ENCODE data around the gene EXTL2. TPM values are rescaled to one million over a fixed set of nuclear protein-coding genes. Genes with fewer than 3 reads are reported as not detected.
A peak's percentile ranks its signal among the peaks of the same experiment; 100 is the strongest.
"Not testable (repeated sequence)": the region's sequence is repeated elsewhere in the genome, so short reads cannot be mapped to it uniquely, and the experiment has no call there.

The EXTL2 gene
- total RNA-seq, 6 experiments from 2014 or later: 5.2 to 8.7 (median 7.4) TPM

GRCh38 chr1:100851726-100852125 is 42.9 kb downstream of the EXTL2 start:
- H3K27ac ChIP-seq: no peak overlapping the region
- intact Hi-C loops (cut with DNase I): no loop called here
- no peaks in the 10 kb centered on the region for H3K27me3 ChIP-seq
- no peaks in the 10 kb centered on the region for H3K4me1 ChIP-seq
- 90% methylated on average over 5 of the region's 5 CpGs for WGBS (ENCODE audit: insufficient coverage, low coverage, low lambda C conversion rate, missing lambda C conversion rate)
- H3K4me3 ChIP-seq: no peak overlapping the region
- no peaks in the 10 kb centered on the region for H3K36me3 ChIP-seq
- H3K9me3 ChIP-seq: no peaks in the 10 kb centered on the region
- ATAC-seq (no peak), DNase-seq (no peak)
- TF ChIP-seq POLR2A (IDR thresholded peaks at IDR 0.05): no peak
- no peak for TF ChIP-seq CTCF (IDR thresholded peaks at IDR 0.05)

- H3K4me3 ChIP-seq: no peak overlapping the region
- no peaks in the 10 kb centered on the region for H3K9me3 ChIP-seq
- H3K27ac ChIP-seq: no peak overlapping the region
- no peak for TF ChIP-seq POLR2A (IDR thresholded peaks at IDR 0.05)
- no peaks in the 10 kb centered on the region for H3K36me3 ChIP-seq
- no peaks in the 10 kb centered on the region for H3K27me3 ChIP-seq
- WGBS (ENCODE audit: insufficient coverage, low coverage, low lambda C conversion rate, missing lambda C conversion rate): 36% methylated on average over 2 of the region's 2 CpGs
- ATAC-seq: peak in 2 of 4 donors; percentile 30 to 36
- intact Hi-C loops (cut with DNase I): no loop called here
- DNase-seq: no peak
- no peaks in the 10 kb centered on the region for H3K4me1 ChIP-seq
Measured at GRCh38 chr1:100847361-100848082, 47.1 kb downstream of the EXTL2 start.

- ATAC-seq: not testable (repeated sequence)
- WGBS (ENCODE audit: insufficient coverage, low coverage, low lambda C conversion rate, missing lambda C conversion rate): 37% methylated on average over 2 of the region's 2 CpGs
Measured at GRCh38 chr1:100843160-100843559, 51.5 kb downstream of the EXTL2 start.

GRCh38 chr1:100835866-100836842 is 58.5 kb downstream of the EXTL2 start:
- Histone ChIP-seq H3K9me3 (no peaks in the 10 kb centered on the region), H3K36me3 (no peaks in the 10 kb centered on the region), H3K27ac (no peak overlapping the region), H3K27me3 (no peaks in the 10 kb centered on the region), H3K4me1 (no peaks in the 10 kb centered on the region), H3K4me3 (no peak overlapping the region)
- no peak for TF ChIP-seq CTCF (IDR thresholded peaks at IDR 0.05)
- no peak for TF ChIP-seq POLR2A (IDR thresholded peaks at IDR 0.05)
- ATAC-seq: no peak
- intact Hi-C loops (cut with DNase I): no loop called here
- DNase-seq: no peak
- WGBS (ENCODE audit: insufficient coverage, low coverage, low lambda C conversion rate, missing lambda C conversion rate): 73% methylated on average over 9 of the region's 9 CpGs

More at GRCh38 chr1:100843160-100843559, 51.5 kb downstream of the EXTL2 start:
- H3K4me3 ChIP-seq; H3K4me1 ChIP-seq; H3K27ac ChIP-seq; intact Hi-C loops (cut with DNase I); H3K36me3 ChIP-seq; H3K27me3 ChIP-seq; DNase-seq; H3K9me3 ChIP-seq: not testable (repeated sequence)

- Histone ChIP-seq H3K9me3 (no peaks in the 10 kb centered on the region), H3K27ac (no peak overlapping the region), H3K36me3 (no peaks in the 10 kb centered on the region), H3K4me3 (no peak overlapping the region), H3K4me1 (no peaks in the 10 kb centered on the region), H3K27me3 (no peaks in the 10 kb centered on the region)
- DNase-seq (no peak), ATAC-seq (peak in 3 of 4 donors; percentile 43 to 64 (median 43))
- TF ChIP-seq POLR2A (IDR thresholded peaks at IDR 0.05) (no peak), CTCF (IDR thresholded peaks at IDR 0.05) (peak in 3 of 4 donors; percentile 37 to 41 (median 40))
- intact Hi-C loops (cut with DNase I): no loop called here
- WGBS (ENCODE audit: insufficient coverage, low coverage, low lambda C conversion rate, missing lambda C conversion rate): 72% methylated on average over 6 of the region's 6 CpGs
Measured at GRCh38 chr1:100834777-100835660, 59.6 kb downstream of the EXTL2 start.

Measured in right lobe of liver (tissue), 6 donors.